ENCODE data around the gene ASB5.

DNA sequence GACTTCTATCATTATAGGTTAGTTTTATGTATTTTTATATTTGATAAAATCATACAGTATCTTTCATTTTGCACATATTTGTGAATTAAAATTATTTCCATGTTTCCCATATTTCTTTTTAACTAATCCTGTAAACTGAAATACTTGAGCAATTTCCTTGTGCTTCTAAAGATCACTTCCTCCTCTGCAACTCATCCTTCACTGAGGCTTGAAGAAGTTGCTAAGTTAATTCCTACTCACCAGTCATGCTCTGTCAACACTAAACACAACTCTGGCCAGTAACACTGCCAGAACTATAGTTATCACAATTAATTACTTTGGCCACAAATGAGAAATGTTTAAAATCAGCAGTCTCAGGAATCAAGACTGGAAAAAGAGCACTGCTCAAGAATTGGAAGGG lies 80.4 kb downstream of the ASB5 start:
- TF ChIP-seq, protein P1, sequence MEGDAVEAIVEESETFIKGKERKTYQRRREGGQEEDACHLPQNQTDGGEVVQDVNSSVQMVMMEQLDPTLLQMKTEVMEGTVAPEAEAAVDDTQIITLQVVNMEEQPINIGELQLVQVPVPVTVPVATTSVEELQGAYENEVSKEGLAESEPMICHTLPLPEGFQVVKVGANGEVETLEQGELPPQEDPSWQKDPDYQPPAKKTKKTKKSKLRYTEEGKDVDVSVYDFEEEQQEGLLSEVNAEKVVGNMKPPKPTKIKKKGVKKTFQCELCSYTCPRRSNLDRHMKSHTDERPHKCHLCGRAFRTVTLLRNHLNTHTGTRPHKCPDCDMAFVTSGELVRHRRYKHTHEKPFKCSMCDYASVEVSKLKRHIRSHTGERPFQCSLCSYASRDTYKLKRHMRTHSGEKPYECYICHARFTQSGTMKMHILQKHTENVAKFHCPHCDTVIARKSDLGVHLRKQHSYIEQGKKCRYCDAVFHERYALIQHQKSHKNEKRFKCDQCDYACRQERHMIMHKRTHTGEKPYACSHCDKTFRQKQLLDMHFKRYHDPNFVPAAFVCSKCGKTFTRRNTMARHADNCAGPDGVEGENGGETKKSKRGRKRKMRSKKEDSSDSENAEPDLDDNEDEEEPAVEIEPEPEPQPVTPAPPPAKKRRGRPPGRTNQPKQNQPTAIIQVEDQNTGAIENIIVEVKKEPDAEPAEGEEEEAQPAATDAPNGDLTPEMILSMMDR (IDR thresholded peaks at IDR 0.05), result no peak
- TF ChIP-seq POLR2A (IDR thresholded peaks at IDR 0.05), result no peak

All from adrenal gland (tissue), 5 donors.